MCF 10A (cell line): ENCODE results near the gene PGLYRP4. TPM values are rescaled to one million over a fixed set of nuclear protein-coding genes. Genes with fewer than 3 reads are reported as not detected.

Experiments
- BruUV-seq: library from RNA; stranded (reverse); fragments of 400-500 nt; replicated peaks from 2 replicates; lab custom pipeline; 2021; lab: Mats Ljungman, UMichigan
- CTCF ChIA-PET: fragments of 300-600 bp; sonication (Branson Sonifier 250); formaldehyde crosslinking; extraction: SDS; loops from one replicate; lab custom pipeline; 2021; ENCODE audit warnings: antibody characterized with exemption, inconsistent platforms; lab: Yijun Ruan, JAX
- POLR2A ChIA-PET: fragments of 300-600, 350-650 bp; sonication (Branson Sonifier 250); formaldehyde crosslinking; extraction: SDS; loops from one replicate; lab custom pipeline; 2020; ENCODE audit warnings: antibody characterized with exemption, inconsistent platforms; lab: Yijun Ruan, JAX
- DNase-seq: peaks from one replicate; pipeline ENCODE4 v3.0.0-alpha.2; 2018; ENCODE audit not compliant: unreplicated experiment
- H3K27ac Mint-ChIP-seq: one replicate; pipeline ENCODE4 v1.8.0; 2022; ENCODE audit warnings: mild to moderate bottlenecking, low read depth, mixed read lengths; ENCODE audit not compliant: unreplicated experiment
- H3K27me3 Mint-ChIP-seq: one replicate; pipeline ENCODE4 v1.8.0; 2022; ENCODE audit warnings: mixed read lengths; ENCODE audit not compliant: insufficient read depth, unreplicated experiment
- H3K36me3 Mint-ChIP-seq: one replicate; pipeline ENCODE4 v1.8.0; 2022; ENCODE audit warnings: mild to moderate bottlenecking, moderate library complexity, mixed read lengths; ENCODE audit not compliant: insufficient read depth, unreplicated experiment
- H3K4me1 Mint-ChIP-seq: one replicate; pipeline ENCODE4 v1.8.0; 2022; ENCODE audit warnings: mixed read lengths; ENCODE audit not compliant: insufficient read depth, unreplicated experiment
- H3K4me3 Mint-ChIP-seq: one replicate; pipeline ENCODE4 v1.8.0; 2022; ENCODE audit warnings: mild to moderate bottlenecking, moderate library complexity, mixed read lengths; ENCODE audit not compliant: unreplicated experiment
- H3K9me3 Mint-ChIP-seq: one replicate; pipeline ENCODE4 v1.8.0; 2022; ENCODE audit warnings: mixed read lengths; ENCODE audit not compliant: unreplicated experiment
- intact Hi-C: fragments of 100-400 bp; cut with micrococcal nuclease; formaldehyde crosslinking; loops from 2 replicates; pipeline ENCODE4 v1.14.1; 2022
- total RNA-seq: library from RNA; stranded (reverse); gene quantifications from 2 replicates; pipeline ENCODE4 v1.2.3, GENCODE V29; 2022
- TF ChIP-seq, protein P1 (sequence below): fragments of 200-600 bp; IDR thresholded peaks from one replicate; pipeline ENCODE4 v1.8.0; 2022; ENCODE audit warnings: antibody characterized with exemption, mild to moderate bottlenecking; ENCODE audit not compliant: unreplicated experiment

PGLYRP4 gene
- total RNA-seq, 1 experiment from 2014 or later, result not detected

DNA sequence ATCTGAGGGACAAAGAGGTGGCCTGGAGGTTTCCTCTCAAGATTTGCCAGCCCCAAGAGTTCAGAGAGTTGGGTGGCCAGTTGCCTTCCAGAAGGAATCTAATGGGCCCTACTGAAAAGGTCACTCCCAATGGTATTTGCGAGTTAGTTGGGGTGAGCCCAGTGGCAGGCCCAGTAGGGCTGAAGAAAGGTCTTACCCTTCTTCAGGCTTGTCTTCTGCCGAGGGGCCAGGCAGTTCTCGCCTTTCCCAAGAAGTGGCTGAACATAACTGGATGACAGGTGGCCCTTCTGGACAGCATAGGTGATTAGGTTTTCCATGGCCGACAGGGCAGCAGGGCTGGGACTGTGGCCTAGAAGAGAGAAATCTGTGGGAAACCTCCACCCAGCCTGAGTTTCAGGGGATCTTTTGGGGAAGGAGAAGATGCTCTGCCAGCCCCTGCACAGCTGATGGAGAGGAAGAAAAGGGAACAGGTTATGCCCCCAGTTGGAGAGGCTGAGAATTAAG, 7.2 kb downstream of the PGLYRP4 start:
- H3K27ac Mint-ChIP-seq, result no peak overlapping the region
- TF ChIP-seq, protein P1, sequence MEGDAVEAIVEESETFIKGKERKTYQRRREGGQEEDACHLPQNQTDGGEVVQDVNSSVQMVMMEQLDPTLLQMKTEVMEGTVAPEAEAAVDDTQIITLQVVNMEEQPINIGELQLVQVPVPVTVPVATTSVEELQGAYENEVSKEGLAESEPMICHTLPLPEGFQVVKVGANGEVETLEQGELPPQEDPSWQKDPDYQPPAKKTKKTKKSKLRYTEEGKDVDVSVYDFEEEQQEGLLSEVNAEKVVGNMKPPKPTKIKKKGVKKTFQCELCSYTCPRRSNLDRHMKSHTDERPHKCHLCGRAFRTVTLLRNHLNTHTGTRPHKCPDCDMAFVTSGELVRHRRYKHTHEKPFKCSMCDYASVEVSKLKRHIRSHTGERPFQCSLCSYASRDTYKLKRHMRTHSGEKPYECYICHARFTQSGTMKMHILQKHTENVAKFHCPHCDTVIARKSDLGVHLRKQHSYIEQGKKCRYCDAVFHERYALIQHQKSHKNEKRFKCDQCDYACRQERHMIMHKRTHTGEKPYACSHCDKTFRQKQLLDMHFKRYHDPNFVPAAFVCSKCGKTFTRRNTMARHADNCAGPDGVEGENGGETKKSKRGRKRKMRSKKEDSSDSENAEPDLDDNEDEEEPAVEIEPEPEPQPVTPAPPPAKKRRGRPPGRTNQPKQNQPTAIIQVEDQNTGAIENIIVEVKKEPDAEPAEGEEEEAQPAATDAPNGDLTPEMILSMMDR, result no peak
- H3K4me1 Mint-ChIP-seq, result no peaks in the 10 kb centered on the region
- no peaks in the 10 kb centered on the region for H3K36me3 Mint-ChIP-seq
- no peak for DNase-seq
- ChIA-PET POLR2A (no interaction called here), CTCF (interaction anchor here (1.1 to 28.2 kb wide), 3 partner anchors 12 to 155 kb away, joined by 3 to 1438 read pairs (median 46); no protein-coding TSS in a partner anchor)
- no peak overlapping the region for H3K4me3 Mint-ChIP-seq
- H3K27me3 Mint-ChIP-seq, result peaks cover 83% of the 10 kb centered on the region
- no TSS peak for BruUV-seq
- intact Hi-C loops, result no loop called here
- peaks cover 8% of the 10 kb centered on the region for H3K9me3 Mint-ChIP-seq

DNA sequence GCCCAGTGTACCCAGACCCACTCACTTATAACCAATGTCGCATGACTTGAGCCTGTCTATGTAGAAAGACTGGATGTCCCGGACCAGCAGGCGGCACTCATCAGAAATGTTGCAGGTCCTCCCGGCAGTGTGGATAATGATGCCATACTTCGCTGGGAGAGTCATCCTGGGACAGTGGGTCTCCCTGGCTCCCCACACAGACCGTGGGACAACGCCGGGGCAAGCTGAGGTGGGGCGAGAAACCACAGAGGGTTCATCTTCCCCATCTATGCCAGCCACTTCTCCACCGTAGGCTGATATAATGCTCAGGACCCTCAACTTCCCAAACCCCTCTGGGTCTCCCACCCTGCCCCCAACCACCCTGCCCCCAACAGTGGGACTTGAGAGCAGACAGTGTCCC, 8.3 kb downstream of the PGLYRP4 start:
- POLR2A ChIA-PET, result no interaction called here
- no peak for DNase-seq
- Mint-ChIP-seq H3K27me3 (peaks cover 78% of the 10 kb centered on the region), H3K9me3 (peaks cover 8% of the 10 kb centered on the region), H3K4me3 (no peak overlapping the region), H3K27ac (no peak overlapping the region), H3K4me1 (no peaks in the 10 kb centered on the region), H3K36me3 (no peaks in the 10 kb centered on the region)
- TF ChIP-seq, protein P1, result no peak
- BruUV-seq, result no TSS peak
- intact Hi-C loops, result no loop called here
- CTCF ChIA-PET, result no interaction called here

DNA sequence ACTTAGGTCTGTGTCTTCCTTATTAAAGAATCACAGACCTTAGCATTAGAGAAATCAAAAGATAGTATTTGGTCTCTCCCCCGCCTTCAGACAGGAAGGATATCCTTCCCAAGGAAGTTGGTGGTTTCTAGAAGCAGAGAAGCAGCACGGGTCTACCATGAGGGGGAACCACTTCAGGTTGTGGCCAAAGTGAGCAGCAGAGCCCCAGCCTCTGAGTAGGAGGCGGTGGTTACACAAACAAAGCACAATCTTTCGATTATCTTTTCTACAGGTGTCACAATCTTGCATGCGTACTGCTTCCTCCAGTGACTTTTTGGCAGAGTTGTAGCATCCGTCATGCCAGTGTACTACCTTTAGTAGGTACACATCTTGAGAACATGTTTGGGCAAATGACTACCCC, 8.8 kb downstream of the PGLYRP4 start:
- Mint-ChIP-seq H3K4me3 (no peak overlapping the region), H3K9me3 (peaks cover 8% of the 10 kb centered on the region), H3K27me3 (peaks cover 73% of the 10 kb centered on the region), H3K4me1 (no peaks in the 10 kb centered on the region), H3K27ac (no peak overlapping the region), H3K36me3 (no peaks in the 10 kb centered on the region)
- TF ChIP-seq, protein P1, result no peak
- CTCF ChIA-PET, result interaction anchor here (0.6 kb wide), 1 partner anchor 127 kb away, joined by 3 read pairs; no protein-coding TSS in a partner anchor
- intact Hi-C loops, result no loop called here
- BruUV-seq, result no TSS peak
- POLR2A ChIA-PET, result no interaction called here
- no peak for DNase-seq

DNA sequence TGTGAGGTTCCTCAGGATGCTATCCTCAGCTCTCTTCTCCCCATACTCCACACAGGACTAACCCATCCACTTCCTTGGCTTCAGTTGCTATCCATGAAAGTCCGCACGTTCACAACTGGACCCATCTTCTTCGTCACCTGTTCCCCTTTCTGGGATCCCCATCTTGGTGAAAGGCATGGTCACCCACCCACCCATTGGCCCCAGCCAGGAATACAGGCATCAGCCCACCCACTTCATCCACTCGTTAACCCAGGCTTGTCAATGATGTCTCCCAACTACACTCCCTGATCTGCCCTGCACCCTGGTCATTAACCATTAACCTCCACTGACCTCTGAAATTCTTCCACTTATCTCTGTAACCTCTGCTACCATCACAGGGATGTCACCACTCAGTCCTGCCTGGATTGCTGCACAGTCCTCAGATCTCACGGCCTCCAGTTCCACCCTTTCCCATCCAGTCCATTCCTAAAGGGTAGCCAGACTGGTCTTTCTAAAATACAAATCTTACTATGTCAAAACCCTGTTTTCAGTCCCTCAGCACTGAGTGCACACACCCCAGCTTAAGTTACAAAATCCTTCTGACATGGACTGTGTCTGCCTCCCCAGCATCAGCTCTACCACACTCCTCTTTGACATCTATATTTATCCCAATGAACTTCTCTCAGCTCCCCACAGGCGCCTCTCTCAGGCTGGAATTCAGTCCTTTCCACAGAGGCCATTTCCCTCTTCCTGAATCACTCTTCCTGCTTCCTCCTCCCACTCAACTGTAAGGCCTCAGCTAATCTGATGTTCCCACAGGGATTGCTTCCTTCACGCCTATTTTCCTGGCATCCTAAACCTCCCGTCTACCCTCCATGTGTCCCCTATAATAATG, 10.4 kb downstream of the PGLYRP4 start:
- peaks cover 73% of the 10 kb centered on the region for H3K27me3 Mint-ChIP-seq
- intact Hi-C loops, result no loop called here
- H3K4me1 Mint-ChIP-seq, result no peaks in the 10 kb centered on the region
- no peak overlapping the region for H3K4me3 Mint-ChIP-seq
- TF ChIP-seq, protein P1, result no peak
- no peak for DNase-seq
- peaks cover 8% of the 10 kb centered on the region for H3K9me3 Mint-ChIP-seq
- CTCF ChIA-PET, result interaction anchor here (1.0 to 3.1 kb wide), 3 partner anchors 15 to 421 kb away, joined by 3 to 16 read pairs (median 9); no protein-coding TSS in a partner anchor
- POLR2A ChIA-PET, result no interaction called here
- BruUV-seq, result no TSS peak
- no peaks in the 10 kb centered on the region for H3K36me3 Mint-ChIP-seq
- no peak overlapping the region for H3K27ac Mint-ChIP-seq
